HEK293 (cell line): ENCODE results near the gene ALS2CL.

ENCODE experiments used
- CTCF ChIP-seq: fragments of 450-650 bp; formaldehyde crosslinking; IDR thresholded peaks from 2 replicates; pipeline ENCODE4 v1.5.1; 2016; ENCODE audit warnings: missing biosample characterization, missing genetic modification characterization
- SETDB1 ChIP-seq: IDR thresholded peaks from one replicate; pipeline ENCODE4 v1.6.1; 2017; ENCODE audit warnings: mild to moderate bottlenecking, low read length, moderate library complexity, mixed read lengths; ENCODE audit not compliant: insufficient read length
- TCF7L2 ChIP-seq: IDR thresholded peaks from 2 replicates; pipeline ENCODE4 v1.6.1; 2011; ENCODE audit warnings: low read depth, mild to moderate bottlenecking, inconsistent platforms, low read length, moderate library complexity, borderline replicate concordance
- ZBTB1 ChIP-seq: fragments of 450-650 bp; formaldehyde crosslinking; IDR thresholded peaks from 2 replicates; pipeline ENCODE4 v1.5.1; 2016; ENCODE audit warnings: missing biosample characterization, missing genetic modification characterization
- ZNF223 ChIP-seq: fragments of 450-650 bp; formaldehyde crosslinking; IDR thresholded peaks from 2 replicates; pipeline ENCODE4 v1.5.1; 2016; ENCODE audit warnings: missing biosample characterization, missing genetic modification characterization
- ZNF510 ChIP-seq: fragments of 450-650 bp; formaldehyde crosslinking; IDR thresholded peaks from 2 replicates; pipeline ENCODE4 v1.5.1; 2018; ENCODE audit warnings: mild to moderate bottlenecking, missing genetic modification characterization, missing biosample characterization; ENCODE audit not compliant: insufficient replicate concordance
- ZNF621 ChIP-seq: fragments of 450-650 bp; formaldehyde crosslinking; IDR thresholded peaks from 2 replicates; pipeline ENCODE4 v1.5.1; 2017; ENCODE audit warnings: missing biosample characterization, missing genetic modification characterization
- ZNF629 ChIP-seq: fragments of 450-650 bp; formaldehyde crosslinking; IDR thresholded peaks from 2 replicates; pipeline ENCODE4 v1.5.1; 2017; ENCODE audit warnings: missing biosample characterization, missing genetic modification characterization
- ZSCAN18 ChIP-seq: fragments of 450-650 bp; formaldehyde crosslinking; IDR thresholded peaks from 2 replicates; pipeline ENCODE4 v1.5.1; 2016; ENCODE audit warnings: missing biosample characterization, missing genetic modification characterization
- TF ChIP-seq, protein P1 (sequence below): IDR thresholded peaks from 2 replicates; pipeline ENCODE4 v1.6.1; 2011; ENCODE audit warnings: mild to moderate bottlenecking, low read depth, low read length, borderline replicate concordance

- TF ChIP-seq, protein P1, sequence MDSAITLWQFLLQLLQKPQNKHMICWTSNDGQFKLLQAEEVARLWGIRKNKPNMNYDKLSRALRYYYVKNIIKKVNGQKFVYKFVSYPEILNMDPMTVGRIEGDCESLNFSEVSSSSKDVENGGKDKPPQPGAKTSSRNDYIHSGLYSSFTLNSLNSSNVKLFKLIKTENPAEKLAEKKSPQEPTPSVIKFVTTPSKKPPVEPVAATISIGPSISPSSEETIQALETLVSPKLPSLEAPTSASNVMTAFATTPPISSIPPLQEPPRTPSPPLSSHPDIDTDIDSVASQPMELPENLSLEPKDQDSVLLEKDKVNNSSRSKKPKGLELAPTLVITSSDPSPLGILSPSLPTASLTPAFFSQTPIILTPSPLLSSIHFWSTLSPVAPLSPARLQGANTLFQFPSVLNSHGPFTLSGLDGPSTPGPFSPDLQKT: no peak
- TF ChIP-seq TCF7L2: no peak
- TF ChIP-seq SETDB1: no peak
- TF ChIP-seq ZNF629 (tag by site-specific recombination): no peak
- no peak for TF ChIP-seq ZNF223
- no peak for TF ChIP-seq ZSCAN18 (tag by site-specific recombination)
- no peak for TF ChIP-seq ZNF510 (tag by site-specific recombination)
- TF ChIP-seq ZBTB1 (tag by site-specific recombination): no peak
- TF ChIP-seq CTCF (tag by site-specific recombination): no peak
- no peak for TF ChIP-seq ZNF621 (tag by site-specific recombination)
Measured at GRCh38 chr3:46678280-46678679, 15.2 kb downstream of the ALS2CL start.
